ENCODE results near the gene CCDC85A. TPM values are rescaled to one million over a fixed set of nuclear protein-coding genes. Genes with fewer than 3 reads are reported as not detected.

Gene CCDC85A
- total and polyA plus RNA-seq, 4 experiments from 2014 or later = not detected

DNA sequence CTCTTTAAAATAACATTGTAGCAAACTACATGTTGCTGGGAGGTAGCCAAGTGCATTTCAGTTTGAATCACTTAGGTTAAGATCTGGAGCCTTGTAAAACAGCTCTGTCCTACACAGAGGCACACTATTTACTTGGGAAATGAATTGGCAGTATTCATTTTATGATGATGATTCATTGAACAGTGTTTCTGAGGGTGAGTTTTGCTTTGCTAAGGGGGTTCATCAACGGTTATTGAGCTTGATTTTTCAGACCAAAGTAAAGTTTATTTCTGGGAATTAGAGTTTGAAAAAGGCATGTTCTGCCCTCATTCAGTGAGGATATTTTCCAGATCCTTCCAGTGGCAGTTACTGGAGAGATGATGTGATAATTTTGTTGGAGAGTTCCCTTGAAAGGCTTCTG is 55.6 kb downstream of the CCDC85A start:
- Histone ChIP-seq H3K27ac (ENCODE audit: low read depth, low read length) (no peak overlapping the region), H3K9me3 (ENCODE audit: control insufficient read depth in 1 of 2, low read length in 2 of 2) (no peaks in the 10 kb centered on the region), H3K4me1 (ENCODE audit: insufficient read depth, low read length) (no peaks in the 10 kb centered on the region), H3K36me3 (ENCODE audit: insufficient read depth, low read length) (no peaks in the 10 kb centered on the region), H3K27me3 (ENCODE audit: insufficient read depth, low read length) (no peaks in the 10 kb centered on the region), H3K4me3 (ENCODE audit: low read length in 2 of 2) (no peak overlapping the region)
- ChIA-PET POLR2A (ENCODE audit: partially characterized antibody) (no interaction called here), CTCF (ENCODE audit: partially characterized antibody) (no interaction called here)
- intact Hi-C loops (cut with micrococcal nuclease) = no loop called here
- no peaks in the 10 kb centered on the region for H3K36me3 Mint-ChIP-seq
- no peaks in the 10 kb centered on the region for H3K4me1 Mint-ChIP-seq
- H3K27me3 Mint-ChIP-seq = no peaks in the 10 kb centered on the region
- no peak for DNase-seq
- H3K9me3 Mint-ChIP-seq = peaks cover 0 to 24% (median 5%) of the 10 kb centered on the region in 8 donors
- no peak overlapping the region for H3K27ac Mint-ChIP-seq
- H3K4me3 Mint-ChIP-seq = no peak overlapping the region

GRCh38 chr2:56240210-56240609 is 56.4 kb downstream of the CCDC85A start:
- Mint-ChIP-seq H3K4me1 (no peaks in the 10 kb centered on the region), H3K9me3 (peaks cover 0 to 24% (median 5%) of the 10 kb centered on the region in 8 donors), H3K27ac (no peak overlapping the region), H3K4me3 (no peak overlapping the region), H3K27me3 (no peaks in the 10 kb centered on the region), H3K36me3 (no peaks in the 10 kb centered on the region)
- no peaks in the 10 kb centered on the region for H3K36me3 ChIP-seq (ENCODE audit: insufficient read depth, low read length)
- CTCF ChIA-PET (ENCODE audit: partially characterized antibody) = no interaction called here
- no peaks in the 10 kb centered on the region for H3K9me3 ChIP-seq (ENCODE audit: control insufficient read depth in 1 of 2, low read length in 2 of 2)
- H3K27me3 ChIP-seq (ENCODE audit: insufficient read depth, low read length) = no peaks in the 10 kb centered on the region
- intact Hi-C loops (cut with micrococcal nuclease) = no loop called here
- DNase-seq = no peak
- H3K4me1 ChIP-seq (ENCODE audit: insufficient read depth, low read length) = no peaks in the 10 kb centered on the region
- POLR2A ChIA-PET (ENCODE audit: partially characterized antibody) = no interaction called here
- H3K27ac ChIP-seq (ENCODE audit: low read depth, low read length) = no peak overlapping the region
- H3K4me3 ChIP-seq (ENCODE audit: low read length in 2 of 2) = no peak overlapping the region

DNA sequence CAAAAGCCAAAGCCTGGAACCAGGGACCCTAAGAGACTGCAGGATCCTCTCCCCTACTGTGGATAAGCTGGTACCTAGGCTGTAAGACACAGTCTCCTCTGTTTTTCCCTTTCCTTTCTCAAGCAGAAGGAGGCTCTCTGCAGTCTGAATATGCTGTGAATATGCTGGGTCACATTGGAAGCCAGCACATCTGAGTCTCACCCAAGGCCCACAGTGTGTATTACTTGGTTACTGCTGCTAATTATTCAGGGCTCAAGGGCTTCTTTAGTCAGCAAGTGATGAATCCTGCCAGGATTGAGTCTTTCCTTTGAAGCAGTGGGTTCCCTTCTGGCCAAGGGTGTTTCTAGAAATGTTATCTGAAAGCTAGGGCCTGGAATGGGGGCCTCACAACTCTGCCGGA is 60.7 kb downstream of the CCDC85A start:
- Mint-ChIP-seq H3K4me3 (no peak overlapping the region), H3K27me3 (no peaks in the 10 kb centered on the region), H3K9me3 (peaks cover 0 to 21% (median 7%) of the 10 kb centered on the region in 8 donors), H3K4me1 (no peaks in the 10 kb centered on the region), H3K27ac (no peak overlapping the region), H3K36me3 (no peaks in the 10 kb centered on the region)
- no peaks in the 10 kb centered on the region for H3K4me1 ChIP-seq (ENCODE audit: insufficient read depth, low read length)
- H3K9me3 ChIP-seq (ENCODE audit: control insufficient read depth in 1 of 2, low read length in 2 of 2) = no peaks in the 10 kb centered on the region
- no peak overlapping the region for H3K27ac ChIP-seq (ENCODE audit: low read depth, low read length)
- H3K36me3 ChIP-seq (ENCODE audit: insufficient read depth, low read length) = no peaks in the 10 kb centered on the region
- CTCF ChIA-PET (ENCODE audit: partially characterized antibody) = no interaction called here
- DNase-seq = no peak
- H3K4me3 ChIP-seq (ENCODE audit: low read length in 2 of 2) = no peak overlapping the region
- H3K27me3 ChIP-seq (ENCODE audit: insufficient read depth, low read length) = no peaks in the 10 kb centered on the region
- intact Hi-C loops (cut with micrococcal nuclease) = no loop called here
- POLR2A ChIA-PET (ENCODE audit: partially characterized antibody) = no interaction called here

- no peak overlapping the region for H3K4me3 Mint-ChIP-seq
- Histone ChIP-seq H3K9me3 (ENCODE audit: control insufficient read depth in 1 of 2, low read length in 2 of 2) (no peaks in the 10 kb centered on the region), H3K4me3 (ENCODE audit: low read length in 2 of 2) (no peak overlapping the region), H3K36me3 (ENCODE audit: insufficient read depth, low read length) (no peaks in the 10 kb centered on the region), H3K27ac (ENCODE audit: low read depth, low read length) (no peak overlapping the region), H3K4me1 (ENCODE audit: insufficient read depth, low read length) (no peaks in the 10 kb centered on the region), H3K27me3 (ENCODE audit: insufficient read depth, low read length) (no peaks in the 10 kb centered on the region)
- ChIA-PET CTCF (ENCODE audit: partially characterized antibody) (no interaction called here), POLR2A (ENCODE audit: partially characterized antibody) (no interaction called here)
- no peak for DNase-seq
- no peaks in the 10 kb centered on the region for H3K36me3 Mint-ChIP-seq
- no peaks in the 10 kb centered on the region for H3K4me1 Mint-ChIP-seq
- no peak overlapping the region for H3K27ac Mint-ChIP-seq
- no peaks in the 10 kb centered on the region for H3K27me3 Mint-ChIP-seq
- H3K9me3 Mint-ChIP-seq = peaks cover 0 to 21% (median 6%) of the 10 kb centered on the region in 8 donors
- intact Hi-C loops (cut with micrococcal nuclease) = no loop called here
These were observed 61.2 kb downstream of the CCDC85A start for GRCh38 chr2:56244911-56245530.

DNA sequence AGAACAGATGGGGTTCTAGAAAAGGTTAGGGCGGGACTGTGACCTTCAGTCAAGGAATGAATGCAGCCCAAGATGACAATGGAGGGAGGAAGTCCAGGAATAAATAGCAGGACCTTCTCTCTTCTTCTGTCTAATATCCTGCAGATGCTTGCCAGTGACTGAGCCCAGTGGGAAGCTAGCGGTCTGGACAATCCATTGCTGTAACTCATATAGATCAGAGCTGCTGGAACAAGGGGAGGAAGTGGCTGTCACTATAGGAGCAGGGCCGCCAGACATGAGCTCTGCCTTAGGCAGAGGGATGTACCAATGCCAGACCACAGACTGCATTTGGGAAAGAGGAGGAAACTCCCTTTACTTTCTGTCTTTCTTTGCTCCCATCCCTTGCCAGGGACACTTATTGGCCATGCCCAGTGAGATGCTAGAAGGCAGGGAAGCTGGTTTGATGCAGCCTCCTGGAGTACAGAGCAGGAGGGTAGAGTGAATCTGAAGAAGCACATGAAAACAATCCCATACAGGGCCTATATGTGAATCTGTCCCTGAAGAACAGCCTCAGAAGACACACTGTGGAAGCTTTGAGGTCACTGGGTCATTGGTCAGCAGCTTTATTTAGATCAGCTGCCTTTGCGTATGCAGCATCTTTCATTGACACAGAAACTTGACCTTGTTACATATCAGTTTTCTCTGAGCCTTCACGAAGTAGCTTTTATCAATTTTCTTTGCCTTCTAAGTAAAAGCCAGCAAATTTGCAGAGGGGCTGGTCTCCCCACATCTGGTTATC is 65.4 kb downstream of the CCDC85A start:
- Histone ChIP-seq H3K9me3 (ENCODE audit: control insufficient read depth in 1 of 2, low read length in 2 of 2) (no peaks in the 10 kb centered on the region), H3K4me1 (ENCODE audit: insufficient read depth, low read length) (no peaks in the 10 kb centered on the region), H3K27ac (ENCODE audit: low read depth, low read length) (no peak overlapping the region), H3K4me3 (ENCODE audit: low read length in 2 of 2) (no peak overlapping the region), H3K36me3 (ENCODE audit: insufficient read depth, low read length) (no peaks in the 10 kb centered on the region), H3K27me3 (ENCODE audit: insufficient read depth, low read length) (no peaks in the 10 kb centered on the region)
- Mint-ChIP-seq H3K4me1 (no peaks in the 10 kb centered on the region), H3K27me3 (no peaks in the 10 kb centered on the region), H3K9me3 (peaks cover 0 to 5% (median under 1%) of the 10 kb centered on the region in 8 donors), H3K27ac (no peak overlapping the region), H3K36me3 (no peaks in the 10 kb centered on the region), H3K4me3 (no peak overlapping the region)
- POLR2A ChIA-PET (ENCODE audit: partially characterized antibody) = no interaction called here
- CTCF ChIA-PET (ENCODE audit: partially characterized antibody) = no interaction called here
- no peak for DNase-seq
- intact Hi-C loops (cut with micrococcal nuclease) = no loop called here

- Histone ChIP-seq H3K9me3 (ENCODE audit: control insufficient read depth in 1 of 2, low read length in 2 of 2) (no peaks in the 10 kb centered on the region), H3K36me3 (ENCODE audit: insufficient read depth, low read length) (no peaks in the 10 kb centered on the region), H3K27me3 (ENCODE audit: insufficient read depth, low read length) (no peaks in the 10 kb centered on the region), H3K4me1 (ENCODE audit: insufficient read depth, low read length) (no peaks in the 10 kb centered on the region), H3K4me3 (ENCODE audit: low read length in 2 of 2) (no peak overlapping the region), H3K27ac (ENCODE audit: low read depth, low read length) (no peak overlapping the region)
- Mint-ChIP-seq H3K27ac (no peak overlapping the region), H3K27me3 (no peaks in the 10 kb centered on the region), H3K4me1 (no peaks in the 10 kb centered on the region), H3K9me3 (peaks cover 0 to 7% (median 1%) of the 10 kb centered on the region in 8 donors), H3K4me3 (no peak overlapping the region), H3K36me3 (no peaks in the 10 kb centered on the region)
- POLR2A ChIA-PET (ENCODE audit: partially characterized antibody) = no interaction called here
- CTCF ChIA-PET (ENCODE audit: partially characterized antibody) = no interaction called here
- no peak for DNase-seq
- intact Hi-C loops (cut with micrococcal nuclease) = no loop called here
These were observed 66.5 kb downstream of the CCDC85A start for GRCh38 chr2:56250153-56250729.

DNA sequence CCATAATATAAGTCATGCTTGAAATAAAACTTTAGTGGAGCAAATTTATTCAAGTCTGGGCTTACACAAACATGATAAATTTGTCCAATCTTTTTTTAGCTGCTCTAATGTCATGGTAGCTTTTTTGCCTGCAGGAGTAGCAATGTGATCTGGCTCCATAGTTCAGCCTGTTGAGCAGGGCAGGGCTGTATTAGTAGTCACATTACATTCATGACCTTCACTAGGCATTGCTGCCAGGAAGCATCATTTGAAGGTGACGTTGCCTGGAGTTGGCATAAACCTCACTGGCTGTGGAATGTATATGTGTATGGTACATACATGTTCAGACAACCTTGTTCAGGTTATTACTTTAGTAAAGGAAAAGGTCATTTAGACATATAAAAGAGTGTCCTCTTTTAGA is 76.6 kb downstream of the CCDC85A start:
- H3K4me1 ChIP-seq (ENCODE audit: insufficient read depth, low read length) = no peaks in the 10 kb centered on the region
- DNase-seq = no peak
- no peaks in the 10 kb centered on the region for H3K9me3 ChIP-seq (ENCODE audit: control insufficient read depth in 1 of 2, low read length in 2 of 2)
- ChIA-PET POLR2A (ENCODE audit: partially characterized antibody) (no interaction called here), CTCF (ENCODE audit: partially characterized antibody) (no interaction called here)
- Mint-ChIP-seq H3K4me1 (no peaks in the 10 kb centered on the region), H3K27me3 (no peaks in the 10 kb centered on the region), H3K27ac (no peak overlapping the region), H3K9me3 (peaks cover 0 to 4% (median 2%) of the 10 kb centered on the region in 8 donors), H3K36me3 (no peaks in the 10 kb centered on the region), H3K4me3 (no peak overlapping the region)
- intact Hi-C loops (cut with micrococcal nuclease) = no loop called here
- no peak overlapping the region for H3K27ac ChIP-seq (ENCODE audit: low read depth, low read length)
- no peaks in the 10 kb centered on the region for H3K27me3 ChIP-seq (ENCODE audit: insufficient read depth, low read length)
- H3K4me3 ChIP-seq (ENCODE audit: low read length in 2 of 2) = no peak overlapping the region
- H3K36me3 ChIP-seq (ENCODE audit: insufficient read depth, low read length) = no peaks in the 10 kb centered on the region

Data from CD4-positive, alpha-beta memory T cell (primary cell).